Measurements from ENCODE around the gene MTUS2. TPM values are rescaled to one million over a fixed set of nuclear protein-coding genes. Genes with fewer than 3 reads are reported as not detected.

MTUS2 gene
- total and polyA plus RNA-seq, 2 experiments from 2014 or later, result 0.27 to 0.38 TPM

DNA sequence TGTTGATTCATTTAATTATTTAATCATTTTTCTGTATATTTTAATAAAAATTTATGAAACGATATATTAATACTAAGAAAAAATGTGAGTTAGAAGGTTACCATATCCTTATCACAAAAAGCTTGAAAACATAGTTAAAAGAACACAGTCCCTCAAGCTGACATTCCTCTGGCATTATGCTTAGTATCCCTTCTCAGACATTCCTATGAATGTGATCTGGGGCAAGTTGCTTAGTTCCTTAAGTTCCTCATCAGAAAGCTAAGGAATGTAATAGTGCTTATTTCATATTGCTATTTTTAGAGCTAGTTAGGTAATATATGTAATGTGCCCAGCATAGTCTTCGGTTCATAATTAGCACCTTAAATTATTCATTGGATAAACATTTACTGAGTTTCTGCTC, 122.8 kb downstream of the MTUS2 start:
- H3K27me3 Mint-ChIP-seq (ENCODE audit: insufficient read depth, low read depth, poor library complexity), result peaks cover 3% of the 10 kb centered on the region
- no peak for TF ChIP-seq STAT1 (IDR thresholded peaks at IDR 0.05; ENCODE audit: unreplicated experiment)
- TF ChIP-seq, protein P1, sequence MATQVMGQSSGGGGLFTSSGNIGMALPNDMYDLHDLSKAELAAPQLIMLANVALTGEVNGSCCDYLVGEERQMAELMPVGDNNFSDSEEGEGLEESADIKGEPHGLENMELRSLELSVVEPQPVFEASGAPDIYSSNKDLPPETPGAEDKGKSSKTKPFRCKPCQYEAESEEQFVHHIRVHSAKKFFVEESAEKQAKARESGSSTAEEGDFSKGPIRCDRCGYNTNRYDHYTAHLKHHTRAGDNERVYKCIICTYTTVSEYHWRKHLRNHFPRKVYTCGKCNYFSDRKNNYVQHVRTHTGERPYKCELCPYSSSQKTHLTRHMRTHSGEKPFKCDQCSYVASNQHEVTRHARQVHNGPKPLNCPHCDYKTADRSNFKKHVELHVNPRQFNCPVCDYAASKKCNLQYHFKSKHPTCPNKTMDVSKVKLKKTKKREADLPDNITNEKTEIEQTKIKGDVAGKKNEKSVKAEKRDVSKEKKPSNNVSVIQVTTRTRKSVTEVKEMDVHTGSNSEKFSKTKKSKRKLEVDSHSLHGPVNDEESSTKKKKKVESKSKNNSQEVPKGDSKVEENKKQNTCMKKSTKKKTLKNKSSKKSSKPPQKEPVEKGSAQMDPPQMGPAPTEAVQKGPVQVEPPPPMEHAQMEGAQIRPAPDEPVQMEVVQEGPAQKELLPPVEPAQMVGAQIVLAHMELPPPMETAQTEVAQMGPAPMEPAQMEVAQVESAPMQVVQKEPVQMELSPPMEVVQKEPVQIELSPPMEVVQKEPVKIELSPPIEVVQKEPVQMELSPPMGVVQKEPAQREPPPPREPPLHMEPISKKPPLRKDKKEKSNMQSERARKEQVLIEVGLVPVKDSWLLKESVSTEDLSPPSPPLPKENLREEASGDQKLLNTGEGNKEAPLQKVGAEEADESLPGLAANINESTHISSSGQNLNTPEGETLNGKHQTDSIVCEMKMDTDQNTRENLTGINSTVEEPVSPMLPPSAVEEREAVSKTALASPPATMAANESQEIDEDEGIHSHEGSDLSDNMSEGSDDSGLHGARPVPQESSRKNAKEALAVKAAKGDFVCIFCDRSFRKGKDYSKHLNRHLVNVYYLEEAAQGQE (IDR thresholded peaks at IDR 0.05; ENCODE audit: unreplicated experiment), result no peak
- TF ChIP-seq, protein P2, sequence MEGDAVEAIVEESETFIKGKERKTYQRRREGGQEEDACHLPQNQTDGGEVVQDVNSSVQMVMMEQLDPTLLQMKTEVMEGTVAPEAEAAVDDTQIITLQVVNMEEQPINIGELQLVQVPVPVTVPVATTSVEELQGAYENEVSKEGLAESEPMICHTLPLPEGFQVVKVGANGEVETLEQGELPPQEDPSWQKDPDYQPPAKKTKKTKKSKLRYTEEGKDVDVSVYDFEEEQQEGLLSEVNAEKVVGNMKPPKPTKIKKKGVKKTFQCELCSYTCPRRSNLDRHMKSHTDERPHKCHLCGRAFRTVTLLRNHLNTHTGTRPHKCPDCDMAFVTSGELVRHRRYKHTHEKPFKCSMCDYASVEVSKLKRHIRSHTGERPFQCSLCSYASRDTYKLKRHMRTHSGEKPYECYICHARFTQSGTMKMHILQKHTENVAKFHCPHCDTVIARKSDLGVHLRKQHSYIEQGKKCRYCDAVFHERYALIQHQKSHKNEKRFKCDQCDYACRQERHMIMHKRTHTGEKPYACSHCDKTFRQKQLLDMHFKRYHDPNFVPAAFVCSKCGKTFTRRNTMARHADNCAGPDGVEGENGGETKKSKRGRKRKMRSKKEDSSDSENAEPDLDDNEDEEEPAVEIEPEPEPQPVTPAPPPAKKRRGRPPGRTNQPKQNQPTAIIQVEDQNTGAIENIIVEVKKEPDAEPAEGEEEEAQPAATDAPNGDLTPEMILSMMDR (conservative IDR thresholded peaks at IDR 0.05; ENCODE audit: low read depth in 2 of 2), result no peak
- no peak for TF ChIP-seq ZNF331 (CRISPR knock-in tag; IDR thresholded peaks at IDR 0.05; ENCODE audit: low read depth)
- TF ChIP-seq, protein P3, sequence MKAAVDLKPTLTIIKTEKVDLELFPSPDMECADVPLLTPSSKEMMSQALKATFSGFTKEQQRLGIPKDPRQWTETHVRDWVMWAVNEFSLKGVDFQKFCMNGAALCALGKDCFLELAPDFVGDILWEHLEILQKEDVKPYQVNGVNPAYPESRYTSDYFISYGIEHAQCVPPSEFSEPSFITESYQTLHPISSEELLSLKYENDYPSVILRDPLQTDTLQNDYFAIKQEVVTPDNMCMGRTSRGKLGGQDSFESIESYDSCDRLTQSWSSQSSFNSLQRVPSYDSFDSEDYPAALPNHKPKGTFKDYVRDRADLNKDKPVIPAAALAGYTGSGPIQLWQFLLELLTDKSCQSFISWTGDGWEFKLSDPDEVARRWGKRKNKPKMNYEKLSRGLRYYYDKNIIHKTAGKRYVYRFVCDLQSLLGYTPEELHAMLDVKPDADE (IDR thresholded peaks at IDR 0.05), result no peak
- TF ChIP-seq, protein P4, sequence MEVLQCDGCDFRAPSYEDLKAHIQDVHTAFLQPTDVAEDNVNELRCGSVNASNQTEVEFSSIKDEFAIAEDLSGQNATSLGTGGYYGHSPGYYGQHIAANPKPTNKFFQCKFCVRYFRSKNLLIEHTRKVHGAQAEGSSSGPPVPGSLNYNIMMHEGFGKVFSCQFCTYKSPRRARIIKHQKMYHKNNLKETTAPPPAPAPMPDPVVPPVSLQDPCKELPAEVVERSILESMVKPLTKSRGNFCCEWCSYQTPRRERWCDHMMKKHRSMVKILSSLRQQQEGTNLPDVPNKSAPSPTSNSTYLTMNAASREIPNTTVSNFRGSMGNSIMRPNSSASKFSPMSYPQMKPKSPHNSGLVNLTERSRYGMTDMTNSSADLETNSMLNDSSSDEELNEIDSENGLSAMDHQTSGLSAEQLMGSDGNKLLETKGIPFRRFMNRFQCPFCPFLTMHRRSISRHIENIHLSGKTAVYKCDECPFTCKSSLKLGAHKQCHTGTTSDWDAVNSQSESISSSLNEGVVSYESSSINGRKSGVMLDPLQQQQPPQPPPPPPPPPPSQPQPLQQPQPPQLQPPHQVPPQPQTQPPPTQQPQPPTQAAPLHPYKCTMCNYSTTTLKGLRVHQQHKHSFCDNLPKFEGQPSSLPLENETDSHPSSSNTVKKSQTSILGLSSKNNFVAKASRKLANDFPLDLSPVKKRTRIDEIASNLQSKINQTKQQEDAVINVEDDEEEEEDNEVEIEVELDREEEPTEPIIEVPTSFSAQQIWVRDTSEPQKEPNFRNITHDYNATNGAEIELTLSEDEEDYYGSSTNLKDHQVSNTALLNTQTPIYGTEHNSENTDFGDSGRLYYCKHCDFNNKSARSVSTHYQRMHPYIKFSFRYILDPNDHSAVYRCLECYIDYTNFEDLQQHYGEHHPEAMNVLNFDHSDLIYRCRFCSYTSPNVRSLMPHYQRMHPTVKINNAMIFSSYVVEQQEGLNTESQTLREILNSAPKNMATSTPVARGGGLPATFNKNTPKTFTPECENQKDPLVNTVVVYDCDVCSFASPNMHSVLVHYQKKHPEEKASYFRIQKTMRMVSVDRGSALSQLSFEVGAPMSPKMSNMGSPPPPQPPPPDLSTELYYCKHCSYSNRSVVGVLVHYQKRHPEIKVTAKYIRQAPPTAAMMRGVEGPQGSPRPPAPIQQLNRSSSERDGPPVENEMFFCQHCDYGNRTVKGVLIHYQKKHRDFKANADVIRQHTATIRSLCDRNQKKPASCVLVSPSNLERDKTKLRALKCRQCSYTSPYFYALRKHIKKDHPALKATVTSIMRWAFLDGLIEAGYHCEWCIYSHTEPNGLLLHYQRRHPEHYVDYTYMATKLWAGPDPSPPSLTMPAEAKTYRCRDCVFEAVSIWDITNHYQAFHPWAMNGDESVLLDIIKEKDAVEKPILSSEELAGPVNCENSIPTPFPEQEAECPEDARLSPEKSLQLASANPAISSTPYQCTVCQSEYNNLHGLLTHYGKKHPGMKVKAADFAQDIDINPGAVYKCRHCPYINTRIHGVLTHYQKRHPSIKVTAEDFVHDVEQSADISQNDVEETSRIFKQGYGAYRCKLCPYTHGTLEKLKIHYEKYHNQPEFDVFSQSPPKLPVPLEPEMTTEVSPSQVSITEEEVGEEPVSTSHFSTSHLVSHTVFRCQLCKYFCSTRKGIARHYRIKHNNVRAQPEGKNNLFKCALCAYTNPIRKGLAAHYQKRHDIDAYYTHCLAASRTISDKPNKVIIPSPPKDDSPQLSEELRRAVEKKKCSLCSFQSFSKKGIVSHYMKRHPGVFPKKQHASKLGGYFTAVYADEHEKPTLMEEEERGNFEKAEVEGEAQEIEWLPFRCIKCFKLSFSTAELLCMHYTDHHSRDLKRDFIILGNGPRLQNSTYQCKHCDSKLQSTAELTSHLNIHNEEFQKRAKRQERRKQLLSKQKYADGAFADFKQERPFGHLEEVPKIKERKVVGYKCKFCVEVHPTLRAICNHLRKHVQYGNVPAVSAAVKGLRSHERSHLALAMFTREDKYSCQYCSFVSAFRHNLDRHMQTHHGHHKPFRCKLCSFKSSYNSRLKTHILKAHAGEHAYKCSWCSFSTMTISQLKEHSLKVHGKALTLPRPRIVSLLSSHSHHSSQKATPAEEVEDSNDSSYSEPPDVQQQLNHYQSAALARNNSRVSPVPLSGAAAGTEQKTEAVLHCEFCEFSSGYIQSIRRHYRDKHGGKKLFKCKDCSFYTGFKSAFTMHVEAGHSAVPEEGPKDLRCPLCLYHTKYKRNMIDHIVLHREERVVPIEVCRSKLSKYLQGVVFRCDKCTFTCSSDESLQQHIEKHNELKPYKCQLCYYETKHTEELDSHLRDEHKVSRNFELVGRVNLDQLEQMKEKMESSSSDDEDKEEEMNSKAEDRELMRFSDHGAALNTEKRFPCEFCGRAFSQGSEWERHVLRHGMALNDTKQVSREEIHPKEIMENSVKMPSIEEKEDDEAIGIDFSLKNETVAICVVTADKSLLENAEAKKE (CRISPR knock-in tag; IDR thresholded peaks at IDR 0.05), result no peak
- TF ChIP-seq CREB1 (CRISPR knock-in tag; IDR thresholded peaks at IDR 0.05; ENCODE audit: low read depth), result no peak
- TF ChIP-seq ZNF114 (CRISPR knock-in tag; IDR thresholded peaks at IDR 0.05), result no peak
- TF ChIP-seq NANOG (IDR thresholded peaks at IDR 0.05; ENCODE audit: borderline replicate concordance), result no peak
- no peak for TF ChIP-seq POLR2AphosphoS5 (IDR thresholded peaks at IDR 0.05; ENCODE audit: low read depth)
- TF ChIP-seq JUNB (IDR thresholded peaks at IDR 0.05; ENCODE audit: unreplicated experiment), result no peak
- TF ChIP-seq EZH2phosphoT487 (IDR thresholded peaks at IDR 0.05; ENCODE audit: unreplicated experiment), result no peak
- no peak for TF ChIP-seq EZH2 (IDR thresholded peaks at IDR 0.05; ENCODE audit: low read depth, unreplicated experiment)
- no peak overlapping the region for H3K4me3 Mint-ChIP-seq
- H3K9me3 Mint-ChIP-seq, result no peaks in the 10 kb centered on the region
- ATAC-seq (no peak), DNase-seq (ENCODE audit: low spot score) (no peak)
- Histone ChIP-seq H3K4me2 (no peak overlapping the region), H2AFZ (no peak overlapping the region), H3F3A (replicated peaks; ENCODE audit: low read depth) (no peaks in the 10 kb centered on the region), H3K27ac (ENCODE audit: low read depth) (no peak overlapping the region), H3K36me3 (ENCODE audit: insufficient read depth) (no peaks in the 10 kb centered on the region), H3K79me2 (replicated peaks; ENCODE audit: insufficient read depth) (no peaks in the 10 kb centered on the region), H3K27me3 (ENCODE audit: insufficient read depth) (no peaks in the 10 kb centered on the region), H3K9me2 (ENCODE audit: insufficient read depth) (no peaks in the 10 kb centered on the region), H4K20me1 (replicated peaks; ENCODE audit: insufficient read depth) (no peaks in the 10 kb centered on the region), H3K4me3 (no peak overlapping the region), H3K4me1 (ENCODE audit: insufficient read depth) (no peaks in the 10 kb centered on the region)
- H3K4me1 Mint-ChIP-seq, result no peaks in the 10 kb centered on the region
- H3K27ac Mint-ChIP-seq, result no peak overlapping the region
- no peaks in the 10 kb centered on the region for H3K36me3 Mint-ChIP-seq (ENCODE audit: low read depth)
